GM19023 (cell line): ENCODE data around the gene SULT2B1.

Experiments
- ATAC-seq: cut with Tn5 transposase; IDR thresholded peaks from one replicate; pipeline ENCODE4 v1.9.1; 2021; ENCODE audit warnings: mild to moderate bottlenecking, moderate library complexity; ENCODE audit not compliant: unreplicated experiment

The SULT2B1 gene

DNA sequence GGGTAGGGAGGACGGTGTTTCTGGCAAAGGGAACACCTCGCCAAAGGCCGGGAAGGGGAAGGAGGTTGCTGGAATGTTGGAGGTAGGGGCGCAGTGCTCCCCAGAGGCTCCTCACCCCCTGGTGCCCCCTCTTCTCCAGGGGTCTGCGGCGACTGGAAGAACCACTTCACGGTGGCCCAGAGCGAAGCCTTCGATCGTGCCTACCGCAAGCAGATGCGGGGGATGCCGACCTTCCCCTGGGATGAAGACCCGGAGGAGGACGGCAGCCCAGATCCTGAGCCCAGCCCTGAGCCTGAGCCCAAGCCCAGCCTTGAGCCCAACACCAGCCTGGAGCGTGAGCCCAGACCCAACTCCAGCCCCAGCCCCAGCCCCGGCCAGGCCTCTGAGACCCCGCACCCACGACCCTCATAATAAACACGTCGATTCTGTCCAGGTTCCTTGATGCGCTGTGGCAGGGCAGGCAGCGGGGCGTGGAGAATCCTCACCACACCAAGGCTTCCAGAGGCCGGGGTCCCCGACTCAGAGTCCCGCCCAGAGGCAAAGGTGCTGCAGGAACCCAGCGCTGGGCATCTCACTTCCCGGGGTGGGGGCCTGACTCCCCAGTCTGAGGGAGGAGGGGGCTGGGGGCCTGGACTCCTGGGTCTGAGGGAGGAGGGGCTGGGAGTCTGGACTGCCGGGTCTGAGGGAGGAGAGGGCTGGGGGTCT lies 47.2 kb downstream of the SULT2B1 start:
- no peak for ATAC-seq

DNA sequence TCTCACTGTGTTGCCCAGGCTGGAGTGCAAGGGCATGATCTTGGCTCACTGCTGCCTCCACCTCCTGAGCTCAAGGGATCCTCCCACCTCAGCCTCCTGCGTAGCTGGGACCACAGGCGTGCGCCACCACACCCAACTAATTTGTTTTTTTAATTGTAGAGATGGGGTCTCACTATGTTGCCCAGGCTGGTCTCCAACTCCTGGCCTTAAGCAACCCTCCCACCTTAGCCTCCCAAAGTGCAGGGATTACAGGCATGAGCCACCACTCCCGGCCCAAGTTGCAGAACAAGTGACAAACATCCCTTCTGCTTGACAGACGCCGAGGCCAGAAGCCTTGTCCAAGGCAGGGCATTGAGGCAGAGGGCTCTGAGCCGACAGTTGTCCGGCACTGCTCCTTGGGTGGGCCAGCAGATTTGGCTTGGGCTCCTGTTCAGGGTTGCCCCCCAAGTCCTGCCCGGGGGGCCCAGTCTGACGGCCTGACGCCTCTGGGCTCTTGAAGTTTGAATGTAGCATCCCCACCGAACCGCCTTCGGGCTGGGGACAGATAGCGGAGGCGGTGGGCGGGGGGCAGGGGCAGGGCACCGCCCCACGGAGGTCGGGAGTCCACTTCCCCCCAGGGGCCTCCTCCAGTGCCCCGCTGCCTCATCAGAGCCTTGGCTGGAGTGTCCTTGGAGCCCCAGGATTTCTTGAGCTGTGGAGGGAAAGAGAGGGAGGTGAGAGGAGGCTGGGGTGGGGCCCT lies 48.9 kb downstream of the SULT2B1 start:
- no peak for ATAC-seq

DNA sequence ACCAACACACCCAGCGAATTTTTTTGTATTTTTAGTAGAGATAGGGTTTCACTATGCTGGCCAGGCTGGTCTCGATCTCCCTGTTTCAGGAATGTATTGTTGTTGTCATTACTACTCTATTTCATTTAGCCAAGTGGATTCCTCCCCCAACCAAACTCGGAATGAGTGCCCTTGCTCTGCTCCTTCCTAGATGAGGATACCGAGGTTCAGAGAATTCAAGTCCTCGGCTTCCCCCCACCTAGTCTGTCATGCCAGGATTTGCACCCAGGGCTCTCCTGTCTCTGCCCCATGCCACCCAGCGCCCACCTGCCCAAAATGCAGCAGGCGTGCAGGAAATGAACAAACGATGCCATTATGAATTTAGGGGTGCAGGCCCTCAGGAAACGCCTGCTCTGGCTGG lies 51.0 kb downstream of the SULT2B1 start:
- ATAC-seq, result no peak

DNA sequence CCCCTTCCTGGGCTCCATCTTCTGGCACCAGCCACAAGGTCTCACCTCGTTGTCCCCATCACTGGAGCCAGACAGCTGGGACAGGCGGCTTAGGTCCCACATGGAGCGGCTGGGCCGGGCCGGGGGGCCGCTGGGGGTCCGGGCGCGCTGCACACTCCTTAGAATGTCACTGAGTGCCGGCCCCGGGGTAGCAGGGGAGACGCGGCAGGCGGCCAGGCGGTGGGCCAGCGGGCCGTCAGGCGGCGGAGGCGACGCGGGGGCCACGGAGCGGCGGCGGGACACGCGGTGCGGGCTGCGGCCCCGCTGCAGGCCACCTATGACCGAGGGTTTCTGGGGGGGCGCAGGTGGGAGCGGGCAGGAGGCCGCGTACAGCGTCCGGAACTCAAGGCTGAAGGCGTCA lies 51.5 kb downstream of the SULT2B1 start:
- ATAC-seq, result no peak

DNA sequence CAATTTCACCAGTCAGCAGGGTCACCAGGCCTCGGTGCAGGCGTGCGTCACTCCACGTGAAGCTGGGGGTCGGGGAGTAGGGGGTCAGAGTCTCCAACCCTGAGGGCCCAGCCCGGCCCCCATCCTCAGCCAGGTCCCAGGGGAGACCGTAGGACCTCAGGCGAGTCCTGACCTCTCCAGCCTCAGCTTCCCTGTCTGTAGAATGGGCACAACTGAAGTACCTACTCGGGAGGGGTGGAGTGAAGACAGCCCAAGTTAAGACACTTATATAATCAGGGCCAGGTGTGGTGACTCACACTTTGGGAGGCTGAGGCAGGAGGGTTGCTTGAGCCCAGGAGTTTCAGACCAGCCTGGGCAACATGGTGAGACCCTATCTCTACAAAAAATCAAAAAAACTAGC lies 51.9 kb downstream of the SULT2B1 start:
- ATAC-seq, result no peak

DNA sequence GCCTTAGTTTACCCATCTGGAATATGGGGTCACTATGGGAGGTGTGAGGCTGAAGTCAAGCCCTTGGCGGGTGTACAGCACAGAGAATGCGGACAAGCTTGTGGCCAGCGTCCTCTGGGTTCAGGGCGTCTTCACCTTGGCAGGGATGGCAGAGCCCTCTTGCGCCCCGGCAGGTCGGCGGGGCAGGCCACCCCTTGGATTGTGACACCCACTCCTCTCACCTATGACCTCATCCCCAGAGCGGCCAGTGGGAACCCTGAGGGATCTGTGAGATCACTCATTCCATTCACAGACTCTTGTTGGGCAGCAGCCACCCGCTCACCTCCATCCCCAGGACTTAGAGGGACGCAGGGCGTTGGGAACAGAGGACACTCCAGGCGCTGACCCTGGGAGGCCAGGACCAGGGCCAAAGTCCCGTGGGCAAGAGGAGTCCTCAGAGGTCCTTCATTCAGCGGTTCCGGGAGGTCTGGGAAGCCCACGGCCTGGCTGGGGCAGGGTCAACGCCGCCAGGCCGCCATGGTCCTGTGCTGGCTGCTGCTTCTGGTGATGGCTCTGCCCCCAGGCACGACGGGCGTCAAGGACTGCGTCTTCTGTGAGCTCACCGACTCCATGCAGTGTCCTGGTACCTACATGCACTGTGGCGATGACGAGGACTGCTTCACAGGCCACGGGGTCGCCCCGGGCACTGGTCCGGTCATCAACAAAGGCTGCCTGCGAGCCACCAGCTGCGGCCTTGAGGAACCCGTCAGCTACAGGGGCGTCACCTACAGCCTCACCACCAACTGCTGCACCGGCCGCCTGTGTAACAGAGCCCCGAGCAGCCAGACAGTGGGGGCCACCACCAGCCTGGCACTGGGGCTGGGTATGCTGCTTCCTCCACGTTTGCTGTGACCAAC lies 54.7 kb downstream of the SULT2B1 start, which contains the start of gene SPACA4:
Gene SPACA4, plus strand, starts transcription at position 280 of the 896 bp plus-strand sequence. Its CDS starts 237 bp downstream, at position 517.
- ATAC-seq, result no peak

DNA sequence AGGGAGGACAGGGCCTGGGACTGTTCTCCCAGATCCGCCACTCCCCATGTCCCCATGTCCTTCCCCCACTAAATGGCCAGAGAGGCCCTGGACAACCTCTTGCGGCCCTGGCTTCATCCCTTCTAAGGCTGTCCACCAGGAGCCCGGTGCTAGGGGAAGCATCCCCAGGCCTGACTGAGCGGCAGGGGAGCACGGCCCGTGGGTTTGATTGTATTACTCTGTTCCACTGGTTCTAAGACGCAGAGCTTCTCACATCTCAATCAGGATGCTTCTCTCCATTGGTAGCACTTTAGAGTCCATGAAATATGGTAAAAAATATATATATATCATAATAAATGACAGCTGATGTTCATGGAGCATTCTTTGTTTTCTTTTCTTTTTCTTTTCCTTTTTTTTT lies 55.4 kb downstream of the SULT2B1 start:
- ATAC-seq, result no peak

DNA sequence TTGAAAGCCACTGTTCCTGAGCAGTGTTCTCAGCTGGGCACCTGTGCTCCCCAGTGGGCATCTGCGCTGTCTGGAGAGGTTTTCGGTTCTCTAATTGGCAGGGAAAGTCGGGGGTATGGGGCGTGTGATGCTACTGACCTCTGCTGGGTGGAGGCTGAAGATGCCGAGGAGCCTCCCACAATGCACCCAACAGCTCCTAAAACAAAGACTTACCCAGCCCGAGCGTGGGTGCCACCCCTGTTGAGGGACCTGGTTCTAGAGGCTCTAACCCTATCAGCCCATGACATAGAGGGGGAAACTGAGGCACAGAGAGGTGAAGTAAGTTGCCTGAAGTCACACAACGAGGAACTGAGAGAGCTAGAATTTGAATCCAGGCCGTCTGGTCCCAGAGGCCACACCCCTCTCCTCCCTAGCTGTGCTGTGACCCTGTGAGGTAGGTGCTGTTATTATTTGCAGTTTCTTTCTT lies 56.9 kb downstream of the SULT2B1 start:
- no peak for ATAC-seq

DNA sequence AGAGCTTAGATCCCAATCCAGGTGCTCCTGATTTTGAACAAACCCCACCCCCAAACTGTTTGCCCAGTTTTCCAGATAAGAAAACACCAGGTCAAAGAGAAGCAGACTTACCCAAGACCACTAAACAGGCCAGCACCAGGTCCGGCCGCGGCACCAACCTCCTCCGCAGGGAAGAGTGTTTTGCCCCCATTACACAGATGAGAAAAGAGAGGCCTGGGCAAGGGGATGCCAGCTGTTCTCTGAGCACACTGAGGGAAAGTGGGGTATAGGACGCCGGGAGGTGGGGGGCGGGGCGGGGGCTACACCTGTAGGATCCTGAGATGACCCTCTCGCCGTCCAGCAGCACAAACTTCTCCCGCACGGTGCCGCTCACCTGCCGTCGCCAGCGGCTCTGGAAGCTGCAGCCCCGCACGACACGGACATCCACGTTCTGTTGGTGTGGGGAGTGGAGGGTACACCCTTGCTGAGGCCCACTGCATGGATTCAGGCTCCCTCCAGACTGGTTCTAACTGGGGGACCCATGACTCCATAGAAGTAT lies 57.7 kb downstream of the SULT2B1 start:
- no peak for ATAC-seq

DNA sequence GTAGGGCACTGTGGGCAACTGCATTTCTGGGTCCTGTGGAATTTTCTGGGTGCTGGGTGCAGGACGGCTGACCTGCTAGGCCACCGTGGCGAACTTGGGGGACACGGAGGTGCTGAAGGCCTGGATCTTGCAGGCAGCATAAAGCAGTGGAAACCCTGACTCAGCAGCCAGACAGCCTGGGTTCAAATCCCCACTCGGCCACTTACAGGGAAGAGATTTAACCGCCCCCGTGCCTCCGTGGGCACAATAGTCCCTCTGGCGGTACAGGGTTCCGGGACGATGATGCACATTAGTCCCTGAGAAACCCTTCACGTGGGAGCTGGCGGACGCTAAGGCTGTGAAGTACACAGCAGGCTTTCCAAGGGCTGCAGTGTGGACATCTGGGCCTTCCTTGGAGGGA lies 59.9 kb downstream of the SULT2B1 start:
- ATAC-seq, result no peak

DNA sequence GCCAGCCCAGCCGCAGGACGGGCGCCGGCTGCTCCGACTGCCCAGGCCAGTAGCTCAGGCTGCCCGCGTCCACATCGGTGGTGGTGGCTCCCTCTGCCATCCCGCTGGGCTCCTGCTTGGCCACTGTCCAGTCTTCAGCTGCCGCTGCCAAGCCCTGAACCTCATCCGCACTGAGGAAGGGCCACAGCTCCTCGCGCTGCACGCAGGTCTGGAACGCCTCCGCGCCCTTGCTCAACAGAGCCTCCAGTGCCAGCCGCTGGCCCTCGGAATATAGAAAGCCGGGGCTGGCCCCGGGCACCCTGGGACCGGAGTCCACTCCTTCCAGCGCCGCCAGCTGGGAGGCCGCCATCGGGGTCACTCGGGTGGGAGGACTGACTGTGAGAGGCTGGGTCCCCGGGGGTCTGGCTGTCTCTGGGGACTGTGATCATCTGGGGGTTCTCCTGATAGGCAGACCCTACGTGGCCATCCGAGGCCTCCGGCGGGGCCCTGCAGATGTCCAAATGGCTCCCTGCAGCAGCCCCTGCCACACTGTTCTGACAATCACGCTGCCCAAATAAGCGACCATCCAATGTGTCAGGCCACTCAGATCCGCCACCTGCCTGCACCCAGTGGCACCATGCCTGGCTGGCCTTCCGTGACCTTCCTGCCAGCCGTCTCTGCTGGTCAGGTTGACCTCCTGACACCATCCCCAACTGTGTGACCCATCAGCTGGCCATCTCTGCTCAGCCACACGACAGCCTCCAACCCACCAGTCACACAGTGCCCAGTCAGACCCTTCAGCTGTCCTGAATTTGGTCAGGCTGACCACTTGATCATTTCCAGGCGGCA lies 61.3 kb downstream of the SULT2B1 start:
- no peak for ATAC-seq

DNA sequence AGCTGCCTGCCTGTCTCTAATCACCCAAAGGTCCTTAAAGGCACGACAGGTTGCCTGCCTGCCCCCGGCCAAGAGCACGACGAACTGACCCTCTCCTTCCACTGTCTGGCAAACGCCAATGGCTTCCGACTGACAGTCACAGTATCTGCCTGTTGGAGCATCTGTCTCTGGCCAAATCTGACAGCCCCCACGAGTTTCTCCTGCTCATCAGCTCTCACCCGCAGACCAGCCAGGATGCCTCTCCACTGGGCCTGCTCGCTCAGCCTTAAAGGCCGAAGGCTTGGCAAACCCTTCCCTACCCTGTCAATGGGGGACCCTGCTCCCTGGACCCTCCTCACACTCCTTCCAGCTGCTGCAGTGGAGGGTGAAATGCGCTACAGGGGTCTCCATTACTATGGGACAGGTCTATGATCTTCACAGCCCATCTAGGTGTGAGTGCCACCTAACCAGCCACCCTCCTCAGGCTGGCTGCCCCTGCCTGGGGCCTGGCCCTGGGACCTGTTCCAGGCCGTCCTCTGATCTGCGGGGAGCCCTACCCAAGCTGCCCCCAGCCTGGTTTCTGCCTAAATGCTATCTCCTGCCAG lies 62.0 kb downstream of the SULT2B1 start:
- no peak for ATAC-seq

DNA sequence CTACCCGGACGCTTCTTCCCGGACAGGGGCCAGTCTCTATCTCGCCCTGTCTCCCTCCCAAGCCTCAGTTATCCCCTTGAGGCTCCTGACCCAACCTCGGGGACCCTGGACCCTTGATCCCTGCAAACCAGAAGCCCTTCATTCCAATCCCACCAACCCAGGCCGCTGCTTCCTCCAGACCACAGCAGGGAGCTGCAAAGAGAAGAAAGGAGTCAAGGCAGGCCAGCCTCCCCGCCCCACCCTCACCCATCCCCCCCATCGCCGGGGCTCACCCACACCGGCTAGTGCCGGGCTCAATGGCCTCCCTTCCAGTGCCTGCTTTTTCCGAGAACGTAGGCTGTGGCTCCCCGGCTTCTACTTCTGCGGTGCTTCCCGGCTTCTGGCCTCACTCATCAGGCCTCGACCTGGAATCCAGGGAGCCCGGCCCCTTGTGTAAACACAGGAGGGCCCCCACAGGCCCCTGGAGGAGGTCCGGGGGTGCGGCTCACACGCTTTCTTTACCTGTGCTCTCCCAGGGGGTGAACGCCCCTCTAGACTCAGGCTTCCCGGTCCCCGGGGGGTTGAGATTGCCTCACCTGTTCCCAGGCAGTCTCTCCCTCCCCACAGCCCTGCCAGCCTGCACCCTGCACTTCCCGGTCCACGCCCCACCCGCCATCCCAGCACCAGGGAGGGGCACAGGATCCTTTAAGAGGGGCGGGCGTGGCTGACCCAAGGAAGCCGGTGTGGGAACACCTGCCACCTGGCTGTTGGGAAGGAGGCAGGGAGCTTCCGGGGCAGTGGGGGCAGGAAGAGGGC lies 62.7 kb downstream of the SULT2B1 start, which contains the start of gene FAM83E:
Gene FAM83E, minus strand, starts transcription at position 641 of the 795 bp plus-strand sequence. CDS start 1,704 bp downstream, outside the sequence.
- no peak for ATAC-seq

DNA sequence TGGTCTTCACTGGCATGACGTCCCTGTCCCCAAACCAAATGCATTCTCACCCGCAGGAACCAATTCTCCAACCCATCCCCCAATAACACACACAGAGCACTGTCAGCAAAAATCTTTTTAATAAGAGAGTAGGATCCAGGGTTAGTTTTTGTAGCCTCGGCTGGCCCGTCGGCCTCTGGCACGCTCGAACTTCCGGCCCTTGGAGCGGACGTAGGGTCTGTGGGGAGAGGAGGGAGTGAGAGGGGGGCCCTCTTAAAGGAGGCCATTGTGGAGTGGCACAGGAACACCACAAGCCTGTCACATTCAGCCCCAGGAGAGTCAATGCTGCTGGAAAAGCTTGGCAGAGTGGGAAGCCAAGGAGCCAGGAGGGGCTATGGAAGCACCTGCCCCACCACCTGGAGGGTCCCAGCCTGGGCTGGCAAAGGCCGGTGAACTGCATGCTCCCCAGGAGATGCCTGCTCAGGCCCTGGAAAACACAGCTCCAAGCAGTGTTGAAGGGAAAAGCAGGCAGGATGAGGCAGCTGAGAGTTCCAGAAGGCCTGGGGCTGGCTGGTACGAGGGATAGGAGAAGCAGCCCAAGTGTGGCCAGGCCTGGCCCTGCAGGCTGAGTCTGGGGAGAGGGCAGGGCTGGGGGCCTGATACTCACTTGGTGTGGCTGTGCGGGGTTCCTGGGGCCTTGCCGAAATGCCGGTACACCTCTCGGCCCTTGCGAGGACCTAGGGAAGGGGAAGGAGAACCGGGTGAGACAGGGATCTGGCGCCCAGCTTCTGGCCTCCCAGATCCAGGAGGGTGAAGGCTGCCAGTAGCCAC lies 63.5 kb downstream of the SULT2B1 start:
- no peak for ATAC-seq

DNA sequence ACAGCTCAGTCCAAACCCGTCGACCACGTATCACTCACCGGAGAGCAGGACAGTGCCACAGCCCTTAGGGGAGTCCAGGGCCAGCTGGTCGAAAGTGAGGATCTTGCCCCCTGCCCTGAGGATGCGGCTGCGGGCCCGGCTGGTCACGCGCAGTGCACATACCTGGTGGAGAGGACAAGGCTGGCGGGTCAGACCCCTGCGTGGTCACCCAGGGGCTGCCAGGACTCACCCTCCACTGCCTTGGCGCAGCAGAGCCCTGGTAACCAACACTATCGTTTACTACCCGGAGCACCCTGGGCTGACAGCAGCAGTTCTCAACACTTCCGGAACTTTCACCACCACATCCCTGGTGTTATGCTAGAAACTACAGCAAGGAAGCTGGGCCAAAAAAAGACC lies 64.1 kb downstream of the SULT2B1 start:
- ATAC-seq, result no peak

DNA sequence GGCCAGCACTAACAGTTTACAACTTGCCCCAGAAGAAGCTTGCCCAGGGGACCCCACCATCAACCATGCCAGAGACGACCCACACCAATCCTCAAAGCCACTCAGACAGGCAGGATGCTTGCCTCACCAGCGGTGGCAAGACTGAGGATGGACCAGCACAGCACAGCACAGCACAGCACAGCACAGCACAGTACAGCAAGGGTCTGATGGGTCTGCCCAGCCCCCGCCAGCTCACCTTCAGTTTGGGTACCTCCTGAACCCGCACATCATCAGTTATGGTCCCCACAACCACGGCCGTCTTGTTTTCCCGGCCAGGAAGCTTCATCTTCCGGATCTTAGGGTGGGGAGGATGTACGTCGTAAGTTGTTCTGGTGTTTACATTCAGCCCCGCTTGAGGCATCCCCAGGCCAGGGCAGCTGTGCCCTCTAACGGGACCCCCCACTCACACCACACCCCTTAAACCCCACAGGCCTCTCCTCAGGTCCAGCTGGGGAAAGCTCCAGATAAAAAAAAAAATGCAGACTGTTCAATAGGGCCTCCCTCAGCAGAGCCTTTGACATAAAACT lies 64.6 kb downstream of the SULT2B1 start:
- ATAC-seq, result no peak

DNA sequence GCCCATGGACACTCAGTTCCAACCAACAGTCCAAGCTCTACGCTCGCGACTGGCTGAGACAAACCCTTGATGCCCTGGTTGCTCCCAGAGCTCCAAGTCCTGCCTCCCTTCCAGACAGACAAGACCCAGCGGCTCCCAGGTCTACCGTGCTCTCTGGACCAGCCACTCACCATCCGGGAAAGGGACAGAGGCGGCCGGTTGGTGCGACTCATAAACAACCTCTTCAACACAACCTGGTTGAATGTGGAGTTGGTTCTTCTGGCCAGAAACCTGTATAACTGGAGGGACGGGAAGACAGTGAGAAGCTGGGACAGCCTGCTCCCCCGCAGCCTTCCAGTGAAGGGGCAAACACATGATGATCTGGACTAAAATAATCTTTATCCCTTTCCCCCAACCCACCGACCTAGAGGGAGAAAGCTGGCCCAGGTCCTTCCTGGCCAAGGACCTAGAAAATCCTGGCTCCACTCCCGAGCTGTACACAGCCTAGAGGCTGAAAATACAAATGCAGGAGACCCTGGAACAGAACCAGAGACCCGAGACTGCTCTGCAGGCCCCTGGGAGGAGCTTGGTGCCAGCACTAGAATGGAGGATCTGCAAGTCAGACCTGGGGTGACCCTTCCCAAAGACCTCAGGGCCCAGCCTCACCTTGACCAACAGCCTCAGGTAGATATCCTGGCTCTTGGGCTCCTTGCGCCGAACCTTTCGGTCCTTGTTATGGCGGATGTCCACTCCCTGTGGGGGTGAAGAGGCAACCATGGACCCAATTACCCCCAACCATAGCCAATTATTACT lies 65.4 kb downstream of the SULT2B1 start:
- no peak for ATAC-seq
